Right forelimb (tissue), 1 donor: Measurements from ENCODE around the gene STPG3.
A peak's percentile ranks its signal among the peaks of the same experiment; 100 is the strongest.

ENCODE experiments used
- DNase-seq: peaks from one replicate; pipeline ENCODE4 v3.0.0-alpha.2; 2018

STPG3 gene

GRCh38 chr9:137251194-137251461 is at the start of gene STPG3:
STPG3 (plus strand) TSS chr9:137251286; CDS start chr9:137251287, 1 bp downstream.
- DNase-seq: no peak

- no peak for DNase-seq
Measured at GRCh38 chr9:137202966-137203365, 48.1 kb upstream of the STPG3 start.

- no peak for DNase-seq
Measured at GRCh38 chr9:137204731-137205125, 46.4 kb upstream of the STPG3 start.

GRCh38 chr9:137205126-137206069 is 45.7 kb upstream of the STPG3 start, which contains the start of the genes NDOR1 and TMEM203:
NDOR1 (plus strand) TSS chr9:137205700; CDS start chr9:137205778, 78 bp downstream.
TMEM203 (minus strand) TSS chr9:137205648; CDS start chr9:137205414, 234 bp downstream.
- DNase-seq: peak; percentile 96

GRCh38 chr9:137206602-137207001 is 44.5 kb upstream of the STPG3 start:
- no peak for DNase-seq

GRCh38 chr9:137211532-137211931 is 39.6 kb upstream of the STPG3 start:
- no peak for DNase-seq

GRCh38 chr9:137212520-137212919 is 38.6 kb upstream of the STPG3 start:
- no peak for DNase-seq

GRCh38 chr9:137213160-137214060 is 37.7 kb upstream of the STPG3 start:
- no peak for DNase-seq

- no peak for DNase-seq
Measured at GRCh38 chr9:137214620-137215019, 36.5 kb upstream of the STPG3 start.

- DNase-seq: no peak
Measured at GRCh38 chr9:137215196-137215986, 35.7 kb upstream of the STPG3 start.

- DNase-seq: no peak
Measured at GRCh38 chr9:137216188-137216965, 34.7 kb upstream of the STPG3 start.

GRCh38 chr9:137217276-137218211 is 33.5 kb upstream of the STPG3 start:
- no peak for DNase-seq

GRCh38 chr9:137218212-137218753 is 32.8 kb upstream of the STPG3 start:
- DNase-seq: no peak

GRCh38 chr9:137218754-137219271 is 32.3 kb upstream of the STPG3 start:
- DNase-seq: no peak

GRCh38 chr9:137219757-137220316 is 31.2 kb upstream of the STPG3 start:
- no peak for DNase-seq

GRCh38 chr9:137220317-137221094 is 30.6 kb upstream of the STPG3 start:
- DNase-seq: no peak

GRCh38 chr9:137221095-137221505 is 30.0 kb upstream of the STPG3 start:
- no peak for DNase-seq

GRCh38 chr9:137221506-137222111 is 29.5 kb upstream of the STPG3 start:
- no peak for DNase-seq
